ENCODE data around the gene SLFN11. TPM values are rescaled to one million over a fixed set of nuclear protein-coding genes. Genes with fewer than 3 reads are reported as not detected.

SLFN11 gene, protein sequence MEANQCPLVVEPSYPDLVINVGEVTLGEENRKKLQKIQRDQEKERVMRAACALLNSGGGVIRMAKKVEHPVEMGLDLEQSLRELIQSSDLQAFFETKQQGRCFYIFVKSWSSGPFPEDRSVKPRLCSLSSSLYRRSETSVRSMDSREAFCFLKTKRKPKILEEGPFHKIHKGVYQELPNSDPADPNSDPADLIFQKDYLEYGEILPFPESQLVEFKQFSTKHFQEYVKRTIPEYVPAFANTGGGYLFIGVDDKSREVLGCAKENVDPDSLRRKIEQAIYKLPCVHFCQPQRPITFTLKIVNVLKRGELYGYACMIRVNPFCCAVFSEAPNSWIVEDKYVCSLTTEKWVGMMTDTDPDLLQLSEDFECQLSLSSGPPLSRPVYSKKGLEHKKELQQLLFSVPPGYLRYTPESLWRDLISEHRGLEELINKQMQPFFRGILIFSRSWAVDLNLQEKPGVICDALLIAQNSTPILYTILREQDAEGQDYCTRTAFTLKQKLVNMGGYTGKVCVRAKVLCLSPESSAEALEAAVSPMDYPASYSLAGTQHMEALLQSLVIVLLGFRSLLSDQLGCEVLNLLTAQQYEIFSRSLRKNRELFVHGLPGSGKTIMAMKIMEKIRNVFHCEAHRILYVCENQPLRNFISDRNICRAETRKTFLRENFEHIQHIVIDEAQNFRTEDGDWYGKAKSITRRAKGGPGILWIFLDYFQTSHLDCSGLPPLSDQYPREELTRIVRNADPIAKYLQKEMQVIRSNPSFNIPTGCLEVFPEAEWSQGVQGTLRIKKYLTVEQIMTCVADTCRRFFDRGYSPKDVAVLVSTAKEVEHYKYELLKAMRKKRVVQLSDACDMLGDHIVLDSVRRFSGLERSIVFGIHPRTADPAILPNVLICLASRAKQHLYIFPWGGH
- total RNA-seq = 16.3 TPM

DNA sequence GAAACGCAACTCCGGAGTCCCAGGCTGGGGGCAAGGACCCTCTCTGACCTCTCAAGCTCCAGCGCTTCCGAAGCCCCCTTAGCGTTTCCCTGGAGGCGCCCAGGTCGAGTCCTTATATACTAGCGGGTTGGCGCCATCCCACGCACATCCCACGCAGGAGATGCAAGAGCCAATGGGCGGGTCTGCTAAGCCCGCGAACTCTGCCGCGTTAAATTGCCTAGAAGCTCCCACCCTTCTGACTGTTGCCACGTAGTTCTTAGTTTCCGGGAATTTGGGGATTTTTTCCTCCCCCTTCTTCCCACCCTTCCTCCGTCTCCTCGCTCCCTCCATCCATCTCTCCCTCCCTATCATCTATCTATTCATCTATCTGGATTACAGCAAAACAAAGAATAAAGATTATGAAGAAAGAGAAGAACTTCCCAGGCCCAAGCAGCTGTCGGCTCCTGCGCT, at the start of gene SLFN11:
Gene SLFN11, minus strand, starts transcription at position 88 of the 450 bp plus-strand sequence. CDS start 9,814 bp downstream, outside the sequence.

Small RNA genes within 50 kb of the gene (small RNA-seq; reads per million reads assigned to genes)
- not detected for gene AC060766.3 (ENCODE audit: low replicate concordance)
- not detected for gene AC060766.5 (ENCODE audit: low replicate concordance)

Other genes with a start within 250 kb of the SLFN11 start
- 15.7 TPM for gene NLE1, start 231.3 kb downstream of the SLFN11 start, total RNA-seq
- gene UNC45B, start 225.8 kb downstream of the SLFN11 start, total RNA-seq = 32.2 TPM
- not detected for gene SLC35G3, start 179.2 kb downstream of the SLFN11 start, total RNA-seq
- 15.9 TPM for gene SLFN5, start 130.5 kb downstream of the SLFN11 start, total RNA-seq
- 20.0 TPM for gene SLFN12, start 58.9 kb upstream of the SLFN11 start, total RNA-seq
- 9.8 TPM for gene SLFN13, start 75.1 kb upstream of the SLFN11 start, total RNA-seq
- gene SLFN12L, start 164.1 kb upstream of the SLFN11 start, total RNA-seq = 0.58 TPM
- gene SLFN14, start 187.2 kb upstream of the SLFN11 start, total RNA-seq = 1.8 TPM
- gene PEX12, start 204.9 kb upstream of the SLFN11 start, total RNA-seq = 5.0 TPM
- 75.4 TPM for gene AP2B1, start 213.7 kb upstream of the SLFN11 start, total RNA-seq

Data from metanephros (tissue), 2 donors.